ENCODE measurements around the gene RTN4IP1. TPM values are rescaled to one million over a fixed set of nuclear protein-coding genes. Genes with fewer than 3 reads are reported as not detected.
A peak's percentile ranks its signal among the peaks of the same experiment; 100 is the strongest.

Gene RTN4IP1, protein sequence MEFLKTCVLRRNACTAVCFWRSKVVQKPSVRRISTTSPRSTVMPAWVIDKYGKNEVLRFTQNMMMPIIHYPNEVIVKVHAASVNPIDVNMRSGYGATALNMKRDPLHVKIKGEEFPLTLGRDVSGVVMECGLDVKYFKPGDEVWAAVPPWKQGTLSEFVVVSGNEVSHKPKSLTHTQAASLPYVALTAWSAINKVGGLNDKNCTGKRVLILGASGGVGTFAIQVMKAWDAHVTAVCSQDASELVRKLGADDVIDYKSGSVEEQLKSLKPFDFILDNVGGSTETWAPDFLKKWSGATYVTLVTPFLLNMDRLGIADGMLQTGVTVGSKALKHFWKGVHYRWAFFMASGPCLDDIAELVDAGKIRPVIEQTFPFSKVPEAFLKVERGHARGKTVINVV
- 2.5 and 7.6 TPM in 2 replicates for total RNA-seq

GRCh38 chr6:106629103-106629858 is at the start of gene RTN4IP1, which contains the start of gene QRSL1:
RTN4IP1 (minus strand) TSS chr6:106629498; CDS start chr6:106629021, 477 bp downstream.
QRSL1 (plus strand) TSS chr6:106629578; CDS start chr6:106629682, 104 bp downstream.
- peak; percentile 80 for DNase-seq (ENCODE audit: extremely low read depth, low read depth, low spot score)

DNA sequence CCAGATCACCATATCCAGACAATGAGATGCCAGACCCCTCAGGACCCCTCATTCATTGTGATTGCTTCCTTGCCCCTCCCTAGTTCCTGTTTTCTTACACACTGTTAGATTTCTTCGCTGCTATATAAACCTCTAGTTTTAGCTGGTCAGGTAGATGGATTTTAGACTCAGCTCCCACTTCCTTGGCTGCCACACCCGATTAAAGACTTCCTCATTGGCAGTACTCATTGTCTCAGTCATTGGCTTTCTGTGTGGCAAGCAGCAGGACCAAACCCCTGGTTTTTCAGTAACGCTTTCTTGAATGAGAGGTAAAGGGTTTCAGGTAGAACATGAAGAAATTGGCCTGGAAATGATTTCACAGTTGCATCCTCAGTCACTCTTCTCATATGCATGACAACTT is 48.0 kb upstream of the RTN4IP1 start:
- no peak for DNase-seq (ENCODE audit: extremely low read depth, low read depth, low spot score)

GRCh38 chr6:106674541-106675229 is 45.4 kb upstream of the RTN4IP1 start:
- DNase-seq (ENCODE audit: extremely low read depth, low read depth, low spot score), result no peak

- no peak for DNase-seq (ENCODE audit: extremely low read depth, low read depth, low spot score)
Observed at GRCh38 chr6:106671651-106672050, 42.4 kb upstream of the RTN4IP1 start.

DNA sequence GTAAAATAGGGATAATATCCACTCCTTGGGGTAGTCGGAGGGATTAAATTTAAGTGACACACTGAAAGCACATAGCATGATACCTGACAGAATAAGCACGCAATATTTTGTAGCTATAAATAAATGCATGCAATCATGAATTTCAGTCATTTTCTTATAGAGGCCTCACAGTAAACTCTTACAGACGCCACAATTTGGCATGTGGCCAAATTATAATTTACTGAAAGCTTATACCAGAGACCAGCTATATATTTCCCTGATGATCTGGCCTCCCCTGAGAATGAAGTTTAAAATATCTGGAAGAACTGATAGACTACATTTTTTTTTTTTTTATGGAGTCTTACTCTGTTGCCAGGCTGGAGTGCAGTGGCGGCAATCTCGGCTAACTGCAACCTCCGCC is 40.9 kb upstream of the RTN4IP1 start:
- DNase-seq (ENCODE audit: extremely low read depth, low read depth, low spot score), result no peak

- DNase-seq (ENCODE audit: extremely low read depth, low read depth, low spot score), result no peak
Observed at GRCh38 chr6:106667022-106667402, 37.7 kb upstream of the RTN4IP1 start.

GRCh38 chr6:106666282-106667021 is 37.2 kb upstream of the RTN4IP1 start:
- DNase-seq (ENCODE audit: extremely low read depth, low read depth, low spot score), result no peak

DNA sequence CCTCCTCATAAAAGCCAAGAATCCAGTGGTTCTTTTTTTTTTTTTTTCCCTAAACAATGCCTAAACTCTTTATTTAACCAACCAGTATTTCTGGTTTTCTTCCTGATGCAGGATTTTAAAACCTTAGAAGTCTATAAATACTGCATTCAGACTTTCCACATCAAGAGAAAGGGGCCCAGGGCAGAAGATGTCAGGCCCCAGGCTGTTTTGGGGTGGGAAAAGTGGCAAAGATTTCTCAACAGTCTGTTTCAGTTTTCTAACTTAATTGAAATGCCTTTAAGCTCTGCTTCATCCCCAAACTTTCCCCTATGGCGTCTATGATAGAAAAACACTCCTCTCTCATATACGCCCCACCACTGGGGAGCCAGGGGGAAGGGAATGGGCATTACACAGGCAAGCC is 33.2 kb upstream of the RTN4IP1 start:
- DNase-seq (ENCODE audit: extremely low read depth, low read depth, low spot score), result no peak

- DNase-seq (ENCODE audit: extremely low read depth, low read depth, low spot score), result no peak
Observed at GRCh38 chr6:106659859-106660258, 30.6 kb upstream of the RTN4IP1 start.

- no peak for DNase-seq (ENCODE audit: extremely low read depth, low read depth, low spot score)
Observed at GRCh38 chr6:106658469-106658868, 29.2 kb upstream of the RTN4IP1 start.

DNA sequence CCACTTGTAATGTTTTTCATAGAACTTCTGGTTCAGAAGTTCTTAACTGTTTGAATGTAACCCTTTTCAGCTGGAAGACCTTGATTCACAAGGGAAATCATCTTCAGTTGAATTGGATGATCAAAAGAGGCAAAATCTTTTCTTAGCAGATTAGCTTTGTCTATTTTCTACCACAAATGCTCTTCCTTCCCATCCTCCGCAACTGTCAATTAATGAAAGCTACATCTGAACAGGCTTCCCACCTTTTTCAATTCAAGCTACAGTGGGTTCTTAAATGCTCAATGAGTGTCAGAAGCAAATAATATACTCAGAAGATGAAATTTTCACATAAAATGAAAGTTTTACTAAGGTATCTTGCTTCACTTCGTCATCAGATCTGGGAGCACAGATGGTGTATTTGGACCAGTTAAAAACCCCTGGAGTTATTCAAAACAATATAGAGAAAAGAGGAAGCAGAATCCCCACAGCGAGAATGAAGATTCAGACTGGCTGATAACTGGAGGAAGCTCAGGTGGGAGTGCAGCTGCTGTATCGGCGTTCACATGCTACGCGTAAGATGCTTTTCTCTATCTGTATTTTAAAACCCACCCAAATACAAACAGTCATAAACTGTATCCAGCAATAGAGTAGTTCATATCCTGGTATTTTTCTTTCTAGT is 19.5 kb upstream of the RTN4IP1 start:
- DNase-seq (ENCODE audit: extremely low read depth, low read depth, low spot score), result no peak

- DNase-seq (ENCODE audit: extremely low read depth, low read depth, low spot score), result no peak
Observed at GRCh38 chr6:106643061-106643460, 13.8 kb upstream of the RTN4IP1 start.

- no peak for DNase-seq (ENCODE audit: extremely low read depth, low read depth, low spot score)
Observed at GRCh38 chr6:106642476-106642875, 13.2 kb upstream of the RTN4IP1 start.

- DNase-seq (ENCODE audit: extremely low read depth, low read depth, low spot score), result no peak
Observed at GRCh38 chr6:106639812-106640211, 10.5 kb upstream of the RTN4IP1 start.

- DNase-seq (ENCODE audit: extremely low read depth, low read depth, low spot score), result no peak
Observed at GRCh38 chr6:106637717-106638341, 8.5 kb upstream of the RTN4IP1 start.

GRCh38 chr6:106637051-106637716 is 7.9 kb upstream of the RTN4IP1 start:
- no peak for DNase-seq (ENCODE audit: extremely low read depth, low read depth, low spot score)

DNA sequence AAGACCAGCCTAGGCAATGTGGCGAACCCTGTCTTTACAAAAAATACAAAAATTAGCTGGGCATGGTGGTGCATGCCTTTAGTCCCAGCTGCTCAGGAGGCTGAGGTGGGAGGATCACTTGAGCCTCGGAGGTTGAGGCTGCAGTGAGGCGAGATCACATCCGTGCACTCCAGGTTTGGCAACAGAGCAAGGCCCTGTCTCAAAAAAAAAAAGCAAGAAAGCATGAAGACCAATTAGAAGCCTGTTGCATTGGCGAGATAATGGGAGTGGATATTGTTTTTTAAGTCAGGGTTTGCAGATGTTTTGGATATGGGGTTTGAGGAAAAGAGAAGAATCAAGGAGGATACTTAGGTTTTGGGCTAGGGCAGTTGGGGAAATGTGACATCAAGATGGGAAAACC is 5.3 kb upstream of the RTN4IP1 start:
- no peak for DNase-seq (ENCODE audit: extremely low read depth, low read depth, low spot score)

- no peak for DNase-seq (ENCODE audit: extremely low read depth, low read depth, low spot score)
Observed at GRCh38 chr6:106631346-106631745, 2.0 kb upstream of the RTN4IP1 start.

GRCh38 chr6:106630366-106630765 is 1.1 kb upstream of the RTN4IP1 start:
- no peak for DNase-seq (ENCODE audit: extremely low read depth, low read depth, low spot score)

Data from glomerular endothelial cell (primary cell).